ENCODE data around the gene SRP68.

The SRP68 gene

GRCh38 chr17:76000016-76000754, 72.1 kb downstream of the SRP68 start:
- peak in 3 of 4 experiments; percentile 51 to 60 (median 58) for DNase-seq (ENCODE audit: low read depth in 4 of 4, low spot score in 1 of 4)

DNA sequence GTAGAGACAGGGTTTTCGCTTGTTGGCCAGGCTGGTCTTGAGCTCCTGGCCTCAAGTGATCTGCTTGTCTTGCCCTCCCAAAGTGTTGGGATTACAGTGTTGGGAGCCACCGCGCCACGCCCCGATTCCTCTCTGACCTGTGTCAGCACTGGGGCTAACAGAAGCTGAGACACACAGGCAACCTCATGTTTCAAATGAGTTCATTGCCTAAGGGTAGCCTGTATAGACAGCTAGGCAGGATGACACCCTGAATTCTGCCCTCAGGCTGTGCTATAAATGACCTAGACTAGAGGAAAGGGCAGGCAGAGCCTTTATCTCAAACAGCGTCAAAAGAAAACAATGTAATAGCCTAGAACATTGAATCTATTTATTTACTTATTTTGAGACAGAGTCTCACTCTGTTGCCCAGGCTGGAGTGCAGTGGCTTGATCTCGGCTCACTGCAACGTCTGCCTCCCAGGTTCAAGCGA, 74.0 kb downstream of the SRP68 start:
- DNase-seq (ENCODE audit: low read depth in 4 of 4, low spot score in 1 of 4): no peak

GRCh38 chr17:75996665-75997590, 75.4 kb downstream of the SRP68 start:
- peak in 1 of 4 experiments; percentile 39 for DNase-seq (ENCODE audit: low read depth in 4 of 4, low spot score in 1 of 4)

DNA sequence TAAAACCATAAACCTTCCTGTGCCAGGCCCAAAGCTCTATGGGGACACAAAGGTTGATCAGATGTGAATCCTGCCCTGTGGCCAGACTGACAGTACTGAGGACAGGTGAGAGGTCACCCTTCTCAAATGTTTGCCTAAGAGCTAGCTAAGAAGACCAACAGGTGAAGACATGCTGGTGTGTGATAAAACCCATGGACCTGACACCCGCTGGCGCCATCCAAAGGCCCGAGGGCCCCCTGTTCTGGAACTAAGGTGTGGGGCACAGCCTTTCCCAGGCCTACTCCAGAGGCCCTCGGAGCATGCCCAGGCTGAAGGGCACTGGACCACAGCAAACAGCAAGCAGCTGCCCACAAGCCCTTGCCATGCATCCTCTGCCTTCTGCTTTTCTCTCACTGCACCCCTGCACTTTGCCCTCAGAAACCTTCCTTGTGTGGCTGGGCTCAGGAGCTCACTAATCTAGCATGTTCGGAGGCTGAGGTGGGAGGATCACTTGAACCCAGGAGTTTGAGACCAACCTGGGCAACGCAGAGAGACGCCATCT, 76.9 kb downstream of the SRP68 start:
- no peak for DNase-seq (ENCODE audit: low read depth in 4 of 4, low spot score in 1 of 4)

- DNase-seq (ENCODE audit: low read depth in 4 of 4, low spot score in 1 of 4): no peak
Measured at GRCh38 chr17:75994802-75995370, 77.4 kb downstream of the SRP68 start.

GRCh38 chr17:75991396-75991795, 80.9 kb downstream of the SRP68 start:
- no peak for DNase-seq (ENCODE audit: low read depth in 4 of 4, low spot score in 1 of 4)

Data from stimulated activated CD4-positive, alpha-beta T cell treated with anti-CD3 and anti-CD28 coated beads, Interleukin-1b, Interleukin-23, amount 100 ng/mL, for 24 hours (primary cell).